ENCODE measurements around the gene SERPINA6.

Gene SERPINA6

GRCh38 chr14:94328196-94328595, 5.1 kb upstream of the SERPINA6 start:
- no peak for TF ChIP-seq REST (IDR thresholded peaks at IDR 0.05; ENCODE audit: insufficient read depth in 1 of 2, low read depth in 2 of 2, low read length in 2 of 2)
- TF ChIP-seq TAF1 (IDR thresholded peaks at IDR 0.05; ENCODE audit: borderline replicate concordance, insufficient read depth, low read length) = no peak
- no peak for TF ChIP-seq FOXP2 (optimal IDR thresholded peaks at IDR 0.05; ENCODE audit: borderline replicate concordance, extremely low read depth, extremely low read length, insufficient read depth)
- TF ChIP-seq POLR2AphosphoS5 (IDR thresholded peaks at IDR 0.05; ENCODE audit: low read depth, low read length) = no peak
- no peak for TF ChIP-seq SIN3A (IDR thresholded peaks at IDR 0.05; ENCODE audit: borderline replicate concordance, insufficient read depth, low read length)

- TF ChIP-seq POLR2AphosphoS5 (IDR thresholded peaks at IDR 0.05; ENCODE audit: low read depth, low read length) = no peak
- no peak for TF ChIP-seq SIN3A (IDR thresholded peaks at IDR 0.05; ENCODE audit: borderline replicate concordance, insufficient read depth, low read length)
- TF ChIP-seq REST (IDR thresholded peaks at IDR 0.05; ENCODE audit: insufficient read depth in 1 of 2, low read depth in 2 of 2, low read length in 2 of 2) = no peak
- TF ChIP-seq TAF1 (IDR thresholded peaks at IDR 0.05; ENCODE audit: borderline replicate concordance, insufficient read depth, low read length) = no peak
- TF ChIP-seq FOXP2 (optimal IDR thresholded peaks at IDR 0.05; ENCODE audit: borderline replicate concordance, extremely low read depth, extremely low read length, insufficient read depth) = no peak
Observed at GRCh38 chr14:94321421-94322271, 1.5 kb downstream of the SERPINA6 start.

GRCh38 chr14:94320243-94320642, 2.9 kb downstream of the SERPINA6 start:
- TF ChIP-seq REST (IDR thresholded peaks at IDR 0.05; ENCODE audit: insufficient read depth in 1 of 2, low read depth in 2 of 2, low read length in 2 of 2) (no peak), POLR2AphosphoS5 (IDR thresholded peaks at IDR 0.05; ENCODE audit: low read depth, low read length) (no peak), FOXP2 (optimal IDR thresholded peaks at IDR 0.05; ENCODE audit: borderline replicate concordance, extremely low read depth, extremely low read length, insufficient read depth) (no peak), SIN3A (IDR thresholded peaks at IDR 0.05; ENCODE audit: borderline replicate concordance, insufficient read depth, low read length) (no peak), TAF1 (IDR thresholded peaks at IDR 0.05; ENCODE audit: borderline replicate concordance, insufficient read depth, low read length) (no peak)

GRCh38 chr14:94317259-94317658, 5.9 kb downstream of the SERPINA6 start:
- TF ChIP-seq SIN3A (IDR thresholded peaks at IDR 0.05; ENCODE audit: borderline replicate concordance, insufficient read depth, low read length) = no peak
- TF ChIP-seq POLR2AphosphoS5 (IDR thresholded peaks at IDR 0.05; ENCODE audit: low read depth, low read length) = no peak
- TF ChIP-seq FOXP2 (optimal IDR thresholded peaks at IDR 0.05; ENCODE audit: borderline replicate concordance, extremely low read depth, extremely low read length, insufficient read depth) = no peak
- TF ChIP-seq TAF1 (IDR thresholded peaks at IDR 0.05; ENCODE audit: borderline replicate concordance, insufficient read depth, low read length) = no peak
- no peak for TF ChIP-seq REST (IDR thresholded peaks at IDR 0.05; ENCODE audit: insufficient read depth in 1 of 2, low read depth in 2 of 2, low read length in 2 of 2)

Data from PFSK-1 (cell line).